Chondrocyte (in vitro differentiated cells): Measurements from ENCODE around the gene MEGF6. TPM values are rescaled to one million over a fixed set of nuclear protein-coding genes. Genes with fewer than 3 reads are reported as not detected.
A peak's percentile ranks its signal among the peaks of the same experiment; 100 is the strongest.

Experiments used
- DNase-seq: peaks from one replicate; pipeline ENCODE4 v3.0.0; 2021; ENCODE audit warnings: mixed read lengths, low spot score
- H3K27ac Mint-ChIP-seq: one replicate; pipeline ENCODE4 v1.8.0; 2021; ENCODE audit warnings: mild to moderate bottlenecking, moderate library complexity, mixed read lengths; ENCODE audit not compliant: unreplicated experiment
- H3K27me3 Mint-ChIP-seq: 2 replicates; pipeline ENCODE4 v1.8.0; 2021; ENCODE audit warnings: low read depth, mixed read lengths
- H3K36me3 Mint-ChIP-seq: 2 replicates; pipeline ENCODE4 v1.8.0; 2021; ENCODE audit warnings: low read depth, mixed read lengths
- H3K4me1 Mint-ChIP-seq: 2 replicates; pipeline ENCODE4 v1.8.0; 2021; ENCODE audit warnings: low read depth, mild to moderate bottlenecking, mixed read lengths
- H3K4me3 Mint-ChIP-seq: one replicate; pipeline ENCODE4 v1.8.0; 2021; ENCODE audit warnings: mild to moderate bottlenecking, moderate library complexity, mixed read lengths; ENCODE audit not compliant: unreplicated experiment
- H3K9me3 Mint-ChIP-seq: 2 replicates; pipeline ENCODE4 v1.8.0; 2021; ENCODE audit warnings: low read depth, mixed read lengths
- CTCF ChIP-seq: fragments of 200-600 bp; sonication (generic); IDR thresholded peaks from 2 replicates; pipeline ENCODE4 v1.5.0; 2021; ENCODE audit warnings: antibody characterized with exemption, mild to moderate bottlenecking, moderate library complexity
- total RNA-seq: library from RNA; stranded (reverse); gene quantifications from 3 replicates; pipeline ENCODE4 v1.2.1, GENCODE V29; 2021

MEGF6 gene
- total RNA-seq, 1 donor from 2014 or later, result 328 TPM

DNA sequence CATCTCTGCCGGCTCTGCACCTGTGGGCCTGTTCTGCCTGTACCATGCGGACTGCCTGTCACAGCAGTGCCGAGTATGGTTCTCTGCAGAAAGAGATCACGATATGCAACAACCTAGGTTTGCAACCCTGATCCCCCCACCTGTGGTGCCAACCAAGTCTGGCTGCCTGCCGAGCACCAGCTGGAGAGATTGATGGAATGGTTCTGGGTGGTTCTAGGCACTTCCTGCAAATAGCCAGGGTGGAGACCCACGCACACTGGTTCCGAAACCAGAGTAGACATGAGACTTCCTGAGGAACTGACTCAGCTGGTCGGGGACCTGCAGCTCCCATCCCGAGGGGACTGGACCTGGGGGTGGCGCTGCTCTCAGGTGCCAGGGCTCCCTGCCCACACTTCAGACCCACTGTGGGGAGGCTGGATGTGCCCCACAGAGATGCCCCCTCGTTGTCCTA, 18.9 kb upstream of the MEGF6 start:
- no peaks in the 10 kb centered on the region for H3K9me3 Mint-ChIP-seq
- no peak overlapping the region for H3K4me3 Mint-ChIP-seq
- H3K27me3 Mint-ChIP-seq, result no peaks in the 10 kb centered on the region
- peak; percentile 85 for DNase-seq
- no peak for TF ChIP-seq CTCF
- H3K36me3 Mint-ChIP-seq, result peaks cover 16% of the 10 kb centered on the region
- H3K4me1 Mint-ChIP-seq, result peaks cover 9% of the 10 kb centered on the region
- no peak overlapping the region for H3K27ac Mint-ChIP-seq

- no peak for TF ChIP-seq CTCF
- Mint-ChIP-seq H3K27me3 (no peaks in the 10 kb centered on the region), H3K4me3 (no peak overlapping the region), H3K36me3 (peaks cover 16% of the 10 kb centered on the region), H3K4me1 (peaks cover 9% of the 10 kb centered on the region), H3K27ac (no peak overlapping the region), H3K9me3 (no peaks in the 10 kb centered on the region)
- DNase-seq, result peak; percentile 62
These were observed 18.4 kb upstream of the MEGF6 start for GRCh38 chr1:3629561-3630160.

DNA sequence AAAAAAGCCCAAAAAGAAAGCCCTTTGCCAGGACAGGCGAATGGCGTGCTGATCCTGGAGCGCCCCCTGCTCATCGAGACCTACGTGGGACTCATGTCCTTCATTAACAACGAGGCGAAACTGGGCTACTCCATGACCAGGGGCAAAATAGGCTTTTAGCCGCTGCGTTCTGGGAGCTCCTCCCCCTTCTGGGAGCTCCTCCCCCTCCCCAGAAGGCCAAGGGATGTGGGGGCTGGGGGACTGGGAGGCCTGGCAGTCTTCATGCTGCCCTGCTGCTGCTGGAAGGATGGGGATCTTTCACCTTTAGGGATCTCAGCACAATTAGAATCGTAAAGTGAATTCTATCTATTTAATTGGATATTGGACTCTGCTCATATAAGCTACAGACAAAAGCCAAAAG, 17.1 kb upstream of the MEGF6 start:
- no peak overlapping the region for H3K27ac Mint-ChIP-seq
- no peak overlapping the region for H3K4me3 Mint-ChIP-seq
- TF ChIP-seq CTCF, result no peak
- no peaks in the 10 kb centered on the region for H3K9me3 Mint-ChIP-seq
- no peak for DNase-seq
- H3K4me1 Mint-ChIP-seq, result peaks cover 17% of the 10 kb centered on the region
- H3K27me3 Mint-ChIP-seq, result no peaks in the 10 kb centered on the region
- H3K36me3 Mint-ChIP-seq, result peaks cover 12% of the 10 kb centered on the region

DNA sequence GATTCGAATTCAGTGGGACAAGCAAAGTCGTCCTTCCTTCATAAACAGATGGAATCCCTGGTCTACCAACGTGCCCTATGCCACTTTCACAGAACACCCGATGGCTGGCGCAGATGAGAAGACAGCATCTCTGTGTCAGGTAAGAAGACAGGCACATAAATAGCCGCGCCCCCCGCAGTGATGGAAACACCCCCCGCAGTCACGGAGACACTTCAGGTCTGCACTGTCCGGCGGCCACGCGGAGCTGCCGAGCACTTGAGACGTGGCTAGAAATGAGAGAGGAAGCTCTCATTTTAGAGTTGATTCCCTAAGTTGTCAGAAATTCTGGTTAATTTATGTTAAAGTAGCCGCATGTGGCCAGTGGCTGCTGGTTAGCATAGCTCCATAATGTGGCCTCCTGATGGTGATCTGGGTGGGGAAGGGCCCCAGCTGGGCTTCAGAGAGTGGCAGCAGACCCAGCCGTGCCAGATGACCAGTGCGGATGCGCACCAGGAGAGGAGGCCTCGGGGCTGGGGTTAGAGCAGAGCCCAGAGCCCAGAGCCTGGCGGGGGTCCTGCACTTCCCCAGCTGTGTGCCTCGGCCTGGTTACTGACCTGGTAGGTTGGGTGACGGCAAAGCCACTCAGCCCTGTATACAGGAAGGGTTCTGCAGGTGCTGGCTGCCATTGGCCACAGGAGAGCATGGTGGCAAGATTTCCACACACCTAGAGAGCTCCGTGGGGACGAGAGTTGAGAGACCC, 16.4 kb upstream of the MEGF6 start:
- no peak overlapping the region for H3K4me3 Mint-ChIP-seq
- peaks cover 24% of the 10 kb centered on the region for H3K4me1 Mint-ChIP-seq
- no peak for TF ChIP-seq CTCF

GRCh38 chr1:3626025-3626424, 14.7 kb upstream of the MEGF6 start:
- Mint-ChIP-seq H3K27ac (no peak overlapping the region), H3K36me3 (peaks cover 9% of the 10 kb centered on the region), H3K27me3 (no peaks in the 10 kb centered on the region), H3K4me1 (peaks cover 29% of the 10 kb centered on the region), H3K4me3 (peak overlapping the region; percentile 69), H3K9me3 (no peaks in the 10 kb centered on the region)
- no peak for TF ChIP-seq CTCF
- no peak for DNase-seq

More for the DNA sequence above, 16.4 kb upstream of the MEGF6 start:
- no peaks in the 10 kb centered on the region for H3K9me3 Mint-ChIP-seq
- H3K36me3 Mint-ChIP-seq, result peaks cover 9% of the 10 kb centered on the region
- DNase-seq, result peak; percentile 84
- no peaks in the 10 kb centered on the region for H3K27me3 Mint-ChIP-seq
- H3K27ac Mint-ChIP-seq, result no peak overlapping the region
